ES-I3 (cell line): ENCODE results near the gene ZNF764.

Source experiments
- H3K36me3 ChIP-seq: 2 replicates; pipeline ENCODE4 v1.6.1; 2013; ENCODE audit warnings: mild to moderate bottlenecking, low read length, control low read depth, moderate library complexity; ENCODE audit not compliant: insufficient read depth
- H3K4me1 ChIP-seq: 2 replicates; pipeline ENCODE4 v1.6.1; 2013; ENCODE audit warnings: mild to moderate bottlenecking, control low read depth, low read length; ENCODE audit not compliant: insufficient read depth
- H3K9ac ChIP-seq: 2 replicates; pipeline ENCODE4 v1.6.1; 2013; ENCODE audit warnings: low read depth, mild to moderate bottlenecking, low read length, moderate library complexity
- H3K9me3 ChIP-seq: 2 replicates; pipeline ENCODE4 v1.6.1; 2013; ENCODE audit warnings: mild to moderate bottlenecking, low read length, moderate library complexity; ENCODE audit not compliant: control insufficient read depth, insufficient read depth

ZNF764 gene

DNA sequence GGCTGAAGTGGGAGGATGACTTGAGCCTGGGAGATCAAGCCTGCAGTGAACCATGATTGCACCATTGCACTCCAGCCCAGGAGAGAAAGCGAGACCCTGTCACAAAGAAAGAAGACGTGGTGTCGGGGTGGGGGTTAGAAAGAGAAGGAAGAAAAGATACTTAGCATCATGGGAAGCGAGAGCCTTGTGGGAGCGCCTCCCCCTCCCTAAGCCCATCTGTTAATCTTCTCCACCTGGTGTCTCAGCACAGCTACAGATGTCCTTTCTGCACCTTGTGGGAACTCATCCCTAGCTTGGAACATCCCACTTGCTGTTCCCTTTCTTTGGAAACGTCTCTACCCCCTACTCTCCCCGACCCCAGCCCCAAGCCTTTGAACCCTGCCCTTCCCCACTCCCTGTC lies 7.4 kb upstream of the ZNF764 start:
- Histone ChIP-seq H3K36me3 (no peaks in the 10 kb centered on the region), H3K4me1 (peaks cover 5% of the 10 kb centered on the region; the same call in 1 of the 2 replicates), H3K9ac (no peak overlapping the region), H3K9me3 (no peaks in the 10 kb centered on the region)

- Histone ChIP-seq H3K9me3 (no peaks in the 10 kb centered on the region), H3K9ac (no peak overlapping the region), H3K36me3 (no peaks in the 10 kb centered on the region), H3K4me1 (no peaks in the 10 kb centered on the region)
These were observed 3.8 kb upstream of the ZNF764 start for GRCh38 chr16:30562021-30562420.

DNA sequence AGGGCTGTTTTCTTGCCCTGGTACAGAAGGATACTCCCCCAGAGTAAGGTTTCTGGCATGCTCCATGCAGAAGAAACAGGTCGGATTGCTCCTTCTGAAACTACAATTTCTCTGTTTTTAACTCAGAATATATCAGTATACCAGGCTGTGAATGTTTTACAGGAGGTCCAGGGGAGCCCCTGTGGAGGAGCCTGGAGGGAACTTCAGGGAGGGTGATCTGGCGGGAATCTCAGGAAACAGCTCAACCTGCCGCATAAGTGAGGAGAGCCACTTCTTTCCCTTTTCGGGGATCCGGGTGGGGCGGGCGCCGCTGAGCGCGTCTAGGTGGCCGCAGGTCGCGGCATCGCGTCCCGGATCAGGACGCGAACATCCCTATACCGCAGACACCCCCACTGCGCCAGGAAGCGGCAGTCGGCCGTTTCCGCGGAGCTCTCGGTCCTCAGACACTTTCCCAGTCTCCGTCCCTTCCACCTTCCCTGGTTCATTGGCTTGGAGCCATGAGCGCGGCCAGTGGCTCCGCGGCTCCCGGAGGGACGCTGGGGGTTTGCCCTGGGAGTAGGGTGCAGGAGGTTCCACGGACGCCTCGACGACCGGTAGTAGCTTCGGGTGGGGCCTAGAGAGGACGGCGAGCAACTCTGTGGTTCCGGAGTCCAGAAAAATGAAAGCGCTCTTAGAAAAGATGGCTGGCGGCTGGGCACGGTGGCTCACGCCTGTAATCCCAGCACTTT lies 3.1 kb upstream of the ZNF764 start:
- Histone ChIP-seq H3K36me3 (no peaks in the 10 kb centered on the region), H3K9me3 (no peaks in the 10 kb centered on the region), H3K9ac (peak overlapping the region; percentile 24; the same call in 1 of the 2 replicates), H3K4me1 (no peaks in the 10 kb centered on the region)

DNA sequence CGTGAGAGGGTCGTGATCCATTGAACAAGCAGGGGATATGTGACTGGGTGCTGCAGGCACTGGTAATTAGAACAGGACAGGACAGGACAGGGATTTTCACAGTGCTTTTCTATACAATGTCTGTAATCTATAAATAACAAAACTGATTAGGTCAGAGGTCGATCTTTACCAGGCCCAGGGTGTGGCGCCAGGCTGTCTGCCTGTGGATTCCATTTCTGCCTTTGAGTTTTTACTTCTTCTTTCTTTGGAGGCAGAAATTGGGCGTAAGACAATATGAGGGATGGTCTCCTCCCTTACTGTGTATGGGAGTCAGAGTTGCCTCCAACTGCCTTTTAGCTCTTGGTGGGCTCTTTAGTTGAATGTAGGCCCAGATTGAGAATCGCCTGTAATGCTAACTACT lies 1.5 kb upstream of the ZNF764 start:
- Histone ChIP-seq H3K9ac (no peak overlapping the region), H3K9me3 (no peaks in the 10 kb centered on the region), H3K36me3 (no peaks in the 10 kb centered on the region; the same call in 1 of the 2 replicates), H3K4me1 (no peaks in the 10 kb centered on the region)

DNA sequence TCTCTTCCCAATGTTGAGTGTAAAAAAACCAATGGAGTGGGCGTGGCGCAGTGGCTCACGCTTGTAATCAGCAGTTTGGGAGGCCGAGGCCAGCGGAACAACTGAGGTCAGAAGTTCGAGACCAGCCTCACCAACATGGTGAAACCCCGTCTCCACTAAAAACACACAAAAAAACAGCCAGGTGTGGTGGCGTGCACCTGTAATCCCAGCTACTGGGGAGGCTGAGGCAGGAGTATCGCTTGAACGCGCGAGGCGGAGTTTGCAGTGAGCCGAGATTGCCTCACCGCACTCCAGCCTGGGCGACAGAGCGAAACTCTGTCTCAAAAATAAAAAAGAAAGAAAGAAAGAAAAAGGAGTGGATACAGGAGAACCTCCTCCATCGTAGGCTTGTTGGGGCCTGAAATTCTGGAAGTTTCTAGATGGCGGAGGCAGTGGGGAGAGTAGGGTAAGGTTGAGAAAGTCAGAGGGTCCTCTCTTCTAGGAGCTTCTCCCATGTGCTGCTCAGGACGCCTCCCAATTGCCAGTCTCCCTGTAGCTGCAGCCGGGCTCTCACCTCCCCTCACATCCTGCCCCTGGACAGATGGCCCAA lies 709 bp upstream of the ZNF764 start:
- no peaks in the 10 kb centered on the region; the same call in 1 of the 2 replicates for H3K36me3 ChIP-seq
- H3K9ac ChIP-seq = peak overlapping the region; percentile 79
- no peaks in the 10 kb centered on the region for H3K4me1 ChIP-seq
- H3K9me3 ChIP-seq = no peaks in the 10 kb centered on the region

GRCh38 chr16:30557707-30557956 lies 542 bp downstream of the ZNF764 start:
- no peaks in the 10 kb centered on the region for H3K9me3 ChIP-seq
- peak overlapping the region; percentile 79 for H3K9ac ChIP-seq
- no peaks in the 10 kb centered on the region; the same call in 1 of the 2 replicates for H3K36me3 ChIP-seq
- H3K4me1 ChIP-seq = no peaks in the 10 kb centered on the region

DNA sequence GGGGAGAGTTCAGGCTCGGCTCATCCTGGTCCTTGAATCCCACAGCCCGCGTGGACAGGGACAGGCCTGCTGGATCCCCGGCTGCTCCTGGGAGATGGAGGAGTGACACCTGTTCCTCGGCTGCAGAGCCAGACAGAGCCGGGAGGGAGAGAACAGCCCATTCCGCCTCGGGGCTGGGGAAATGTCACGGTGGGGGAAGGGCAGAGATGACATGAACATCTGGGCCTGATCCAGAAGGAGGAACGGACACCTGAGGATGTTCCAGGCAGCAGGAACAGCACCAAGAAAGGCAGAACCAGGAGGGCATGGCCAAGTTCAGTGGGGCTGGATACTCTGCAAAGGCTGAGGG lies 2.1 kb downstream of the ZNF764 start:
- no peaks in the 10 kb centered on the region for H3K9me3 ChIP-seq
- no peaks in the 10 kb centered on the region; the same call in 1 of the 2 replicates for H3K36me3 ChIP-seq
- H3K9ac ChIP-seq = no peak overlapping the region
- H3K4me1 ChIP-seq = no peaks in the 10 kb centered on the region

DNA sequence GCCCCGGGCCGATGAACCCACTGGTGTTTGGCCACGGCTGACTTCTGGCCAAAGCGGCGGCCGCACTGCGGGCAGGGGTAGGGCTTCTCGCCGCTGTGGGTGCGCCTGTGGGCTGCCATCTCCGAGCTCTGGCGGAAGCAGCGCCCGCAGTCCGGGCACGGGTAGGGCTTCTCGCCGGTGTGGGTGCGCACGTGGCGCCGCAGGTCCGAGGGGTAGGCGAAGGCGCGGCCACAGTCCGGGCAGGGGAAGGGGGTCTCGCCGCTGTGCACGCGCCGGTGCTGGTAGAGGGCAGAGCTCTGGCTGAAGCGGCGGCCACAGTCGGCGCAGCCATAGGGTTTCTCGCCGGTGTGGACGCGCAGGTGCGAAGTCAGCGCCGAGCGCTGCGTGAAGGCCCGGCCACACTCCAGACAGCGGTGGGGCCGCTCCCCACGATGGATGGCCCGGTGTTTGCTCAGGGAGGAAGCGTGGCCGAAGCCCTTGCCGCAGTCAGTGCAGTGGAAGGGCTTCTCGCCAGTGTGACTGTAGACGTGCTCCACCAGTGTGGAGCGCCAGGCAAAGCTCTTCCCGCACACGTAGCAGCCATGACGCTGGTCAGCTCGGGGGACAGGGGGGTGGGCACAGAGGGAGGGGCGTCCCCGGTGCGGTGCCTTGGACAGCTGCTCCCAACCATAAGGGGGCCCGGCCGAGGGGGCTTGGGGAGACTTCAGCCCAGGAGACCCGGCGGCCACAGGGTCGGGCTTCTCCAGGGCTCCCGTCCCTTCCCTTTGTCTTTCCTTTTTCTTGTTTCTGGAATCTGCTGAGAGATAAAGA lies 2.7 kb downstream of the ZNF764 start:
- Histone ChIP-seq H3K9ac (no peak overlapping the region), H3K4me1 (no peaks in the 10 kb centered on the region), H3K9me3 (no peaks in the 10 kb centered on the region), H3K36me3 (no peaks in the 10 kb centered on the region; the same call in 1 of the 2 replicates)

- H3K9ac ChIP-seq = no peak overlapping the region
- no peaks in the 10 kb centered on the region for H3K4me1 ChIP-seq
- no peaks in the 10 kb centered on the region; the same call in 1 of the 2 replicates for H3K36me3 ChIP-seq
- no peaks in the 10 kb centered on the region for H3K9me3 ChIP-seq
These were observed 3.4 kb downstream of the ZNF764 start for GRCh38 chr16:30554557-30555314.

- H3K4me1 ChIP-seq = peaks cover 9% of the 10 kb centered on the region
- H3K9ac ChIP-seq = no peak overlapping the region
- H3K36me3 ChIP-seq = no peaks in the 10 kb centered on the region; the same call in 1 of the 2 replicates
- no peaks in the 10 kb centered on the region for H3K9me3 ChIP-seq
These were observed 4.7 kb downstream of the ZNF764 start for GRCh38 chr16:30553393-30553899.

GRCh38 chr16:30552956-30553355 lies 5.2 kb downstream of the ZNF764 start:
- Histone ChIP-seq H3K4me1 (peaks cover 11% of the 10 kb centered on the region), H3K36me3 (no peaks in the 10 kb centered on the region; the same call in 1 of the 2 replicates), H3K9ac (no peak overlapping the region), H3K9me3 (no peaks in the 10 kb centered on the region)

- no peak overlapping the region for H3K9ac ChIP-seq
- no peaks in the 10 kb centered on the region; the same call in 1 of the 2 replicates for H3K36me3 ChIP-seq
- no peaks in the 10 kb centered on the region for H3K9me3 ChIP-seq
These were observed 6.4 kb downstream of the ZNF764 start for GRCh38 chr16:30551781-30552180.

DNA sequence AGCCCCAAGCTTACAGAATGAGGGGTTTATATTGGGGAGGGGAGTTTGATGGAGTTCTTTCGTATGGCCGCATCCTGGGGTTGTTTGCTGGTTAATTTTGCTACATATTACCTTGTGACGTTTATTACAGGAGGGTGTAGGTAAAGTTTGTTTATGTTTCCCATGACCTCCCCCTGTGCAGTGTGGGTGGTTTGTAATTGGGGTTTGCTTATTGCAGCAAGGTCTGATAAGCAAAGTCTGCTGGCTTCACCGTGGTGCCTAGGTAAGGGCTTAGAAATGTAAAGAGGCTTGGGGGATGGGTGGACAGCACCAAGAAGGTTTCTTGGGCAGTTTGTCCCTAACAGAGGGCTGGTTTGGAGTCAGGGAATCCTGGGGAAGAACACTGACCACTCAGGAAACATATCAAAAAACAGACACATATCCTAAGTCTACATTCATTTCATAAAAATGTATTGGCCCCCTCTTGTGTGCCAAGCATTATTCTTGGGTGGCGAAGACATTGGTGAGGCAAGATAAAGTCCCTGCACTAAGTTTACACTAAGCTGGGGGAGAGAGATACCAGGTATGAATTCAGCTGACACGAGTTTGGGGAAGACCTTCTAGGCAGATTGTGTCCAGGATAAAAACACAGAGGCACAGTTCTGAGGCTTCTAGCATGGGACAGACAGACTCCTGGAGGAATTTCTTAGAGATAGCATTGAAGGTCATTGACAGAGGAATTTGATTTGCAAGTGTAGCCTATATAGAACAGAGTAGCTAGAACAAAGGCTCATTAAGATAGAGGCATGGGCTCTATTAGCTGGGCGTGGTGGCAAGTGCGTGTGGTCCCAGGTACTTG lies 9.5 kb downstream of the ZNF764 start:
- H3K9me3 ChIP-seq = no peaks in the 10 kb centered on the region
- H3K9ac ChIP-seq = no peak overlapping the region
- no peaks in the 10 kb centered on the region for H3K36me3 ChIP-seq
- H3K4me1 ChIP-seq = peaks cover 13% of the 10 kb centered on the region

More at GRCh38 chr16:30551781-30552180, 6.4 kb downstream of the ZNF764 start:
- peaks cover 11% of the 10 kb centered on the region for H3K4me1 ChIP-seq
